Measurements from ENCODE around the gene SOCS6. TPM values are rescaled to one million over a fixed set of nuclear protein-coding genes. Genes with fewer than 3 reads are reported as not detected.
A peak's percentile ranks its signal among the peaks of the same experiment; 100 is the strongest.
"Not testable (repeated sequence)": the region's sequence is repeated elsewhere in the genome, so short reads cannot be mapped to it uniquely, and the experiment has no call there.

The SOCS6 gene, protein sequence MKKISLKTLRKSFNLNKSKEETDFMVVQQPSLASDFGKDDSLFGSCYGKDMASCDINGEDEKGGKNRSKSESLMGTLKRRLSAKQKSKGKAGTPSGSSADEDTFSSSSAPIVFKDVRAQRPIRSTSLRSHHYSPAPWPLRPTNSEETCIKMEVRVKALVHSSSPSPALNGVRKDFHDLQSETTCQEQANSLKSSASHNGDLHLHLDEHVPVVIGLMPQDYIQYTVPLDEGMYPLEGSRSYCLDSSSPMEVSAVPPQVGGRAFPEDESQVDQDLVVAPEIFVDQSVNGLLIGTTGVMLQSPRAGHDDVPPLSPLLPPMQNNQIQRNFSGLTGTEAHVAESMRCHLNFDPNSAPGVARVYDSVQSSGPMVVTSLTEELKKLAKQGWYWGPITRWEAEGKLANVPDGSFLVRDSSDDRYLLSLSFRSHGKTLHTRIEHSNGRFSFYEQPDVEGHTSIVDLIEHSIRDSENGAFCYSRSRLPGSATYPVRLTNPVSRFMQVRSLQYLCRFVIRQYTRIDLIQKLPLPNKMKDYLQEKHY
- 26.3 TPM for total RNA-seq

DNA sequence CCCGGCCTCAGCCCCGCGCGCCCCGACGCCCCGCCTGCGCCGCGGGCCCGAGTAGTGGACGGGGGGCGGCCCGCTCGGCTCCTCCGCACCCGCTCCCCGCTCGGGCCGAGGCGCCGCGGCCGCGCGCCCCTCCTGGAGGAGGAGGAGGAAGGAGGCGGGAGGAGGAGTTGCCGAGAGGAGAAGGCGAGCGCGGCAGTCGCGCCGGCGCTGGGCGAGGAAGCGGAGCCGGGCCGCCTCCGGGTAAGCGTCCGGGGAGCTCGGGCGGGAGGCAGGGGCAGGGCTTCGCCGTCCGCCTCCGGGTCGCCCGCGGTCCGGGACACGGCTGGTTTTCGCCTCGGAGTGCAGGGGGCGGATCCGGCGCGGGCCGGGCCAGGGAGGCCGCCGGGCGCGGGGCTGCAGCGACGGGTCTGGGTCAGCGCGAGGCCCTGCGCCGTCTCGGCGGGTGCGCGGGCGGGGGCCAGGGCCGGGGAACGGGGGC lies at the start of gene SOCS6:
Gene SOCS6, plus strand, starts transcription at position 195 of the 478 bp plus-strand sequence. CDS start 35,624 bp downstream, outside the sequence.
- ATAC-seq, result peak; percentile 56
- DNase-seq (ENCODE audit: low spot score), result peak; percentile 79
- intact Hi-C loops (cut with DNase I), result no loop called here

DNA sequence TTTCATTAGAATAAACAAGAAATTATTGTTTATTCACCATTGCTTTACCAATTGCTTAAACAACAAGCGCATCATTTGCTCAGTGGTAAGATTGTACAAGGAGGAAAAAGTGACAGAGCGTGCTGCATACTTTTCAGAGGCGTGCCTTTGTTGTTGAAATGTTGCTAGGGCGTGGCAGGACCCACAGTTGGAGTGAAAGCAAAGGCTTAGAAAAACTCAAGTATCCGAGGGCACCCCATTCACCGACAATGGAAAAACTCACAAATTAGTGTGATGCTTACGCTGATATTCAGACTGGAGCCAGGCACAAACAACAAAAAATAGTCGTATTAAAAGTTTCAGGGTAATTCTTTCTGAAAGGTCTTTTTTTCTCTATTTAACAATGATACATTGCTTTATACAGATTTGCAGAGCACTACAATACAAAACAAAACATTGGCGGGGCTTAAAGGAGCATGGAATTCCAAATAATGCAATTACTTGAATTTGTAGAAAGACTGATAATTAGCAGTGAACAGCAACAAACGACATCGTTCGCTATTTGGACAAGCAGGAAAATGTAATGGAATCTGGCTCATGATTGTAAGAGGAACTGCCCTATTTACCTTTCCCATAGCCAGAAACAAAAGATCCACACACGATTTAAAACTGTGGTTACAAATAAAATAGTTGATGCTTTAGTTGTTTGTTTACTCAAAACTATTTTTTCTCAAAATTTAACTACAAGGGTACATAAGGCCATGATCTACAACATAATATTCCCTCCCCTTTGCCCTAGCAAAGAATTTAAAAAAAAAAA lies 45.5 kb upstream of the SOCS6 start:
- no peak for DNase-seq (ENCODE audit: low spot score)
- intact Hi-C loops (cut with DNase I), result no loop called here
- ATAC-seq, result peak; percentile 98

DNA sequence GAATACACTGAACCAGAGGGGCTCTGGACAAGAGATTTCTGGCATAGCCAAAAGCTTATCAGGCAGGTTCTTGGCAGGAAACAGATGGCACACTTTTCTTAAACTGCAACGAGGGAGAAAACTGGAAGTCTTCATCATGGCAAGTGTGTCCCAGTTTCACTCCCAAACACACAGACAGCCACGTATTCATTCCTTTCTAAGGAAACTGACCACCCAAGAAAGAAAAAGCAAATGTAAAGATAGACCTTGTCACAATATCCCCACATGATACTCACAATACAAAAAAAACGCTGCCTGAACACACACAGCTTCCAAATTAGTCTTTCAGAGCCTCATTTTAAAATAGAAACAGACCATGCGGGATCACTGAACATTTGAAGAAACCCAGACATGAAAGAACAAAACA lies 42.8 kb upstream of the SOCS6 start:
- DNase-seq (ENCODE audit: low spot score) (no peak), ATAC-seq (no peak)
- intact Hi-C loops (cut with DNase I), result no loop called here

DNA sequence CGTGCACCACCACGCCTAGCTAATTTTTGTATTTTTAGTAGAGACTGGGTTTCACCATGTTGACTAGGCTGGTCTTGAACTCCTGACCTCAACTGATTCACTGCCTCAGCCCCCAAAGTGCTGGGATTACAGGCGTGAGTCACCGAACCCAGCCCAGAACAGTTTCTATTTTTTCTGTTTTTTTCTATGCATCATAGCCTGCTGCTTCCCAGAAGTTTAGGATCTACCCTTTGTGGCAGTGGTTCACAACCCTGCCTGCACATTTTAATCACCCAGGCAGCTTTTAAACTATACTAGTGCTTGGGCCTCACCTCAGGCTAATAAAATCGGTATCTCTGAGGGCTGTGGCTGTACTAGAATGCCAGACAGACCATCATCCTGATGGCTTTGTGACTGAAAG lies 39.7 kb upstream of the SOCS6 start:
- intact Hi-C loops (cut with DNase I), result no loop called here
- DNase-seq (ENCODE audit: low spot score) (no peak), ATAC-seq (no peak)

DNA sequence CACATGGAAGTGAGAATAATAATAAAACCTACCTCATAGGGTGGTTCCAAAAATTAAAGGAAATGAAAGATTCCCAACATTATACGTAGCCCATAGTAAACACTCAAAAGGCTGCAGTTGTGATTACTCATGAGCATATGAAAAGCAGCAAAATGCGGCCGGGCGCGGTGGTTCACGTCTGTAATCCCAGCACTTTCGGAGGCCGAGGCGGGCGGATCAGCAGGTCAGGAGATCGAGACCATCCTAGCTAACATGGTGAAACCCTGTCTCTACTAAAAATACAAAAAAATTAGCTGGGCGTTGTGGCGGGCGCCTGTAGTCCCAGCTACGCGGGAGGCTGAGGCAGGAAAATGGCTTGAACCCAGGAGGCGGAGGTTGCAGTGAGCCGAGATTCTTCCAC lies 39.0 kb upstream of the SOCS6 start:
- DNase-seq (ENCODE audit: low spot score); intact Hi-C loops (cut with DNase I); ATAC-seq: not testable (repeated sequence)

DNA sequence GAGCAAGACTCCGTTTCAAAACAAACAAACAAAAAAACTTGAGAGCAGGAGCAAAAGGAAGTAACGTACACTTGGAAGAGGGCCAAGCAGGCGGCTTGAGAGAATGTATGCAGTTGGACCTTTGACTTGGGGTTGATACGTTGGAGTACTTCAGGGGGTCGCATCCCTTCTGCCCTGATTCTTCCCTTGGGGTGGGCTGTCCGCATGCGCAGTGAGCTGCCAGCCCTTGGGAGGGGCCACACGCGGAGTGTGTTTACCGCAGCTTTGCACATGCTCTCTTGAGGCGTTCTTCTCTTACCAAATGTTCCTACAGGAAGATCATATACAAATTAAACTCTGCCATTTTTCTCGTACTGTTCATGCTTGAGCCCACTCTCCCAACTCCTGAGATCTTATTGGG lies 38.1 kb upstream of the SOCS6 start:
- ATAC-seq, result no peak
- intact Hi-C loops (cut with DNase I), result no loop called here
- no peak for DNase-seq (ENCODE audit: low spot score)

DNA sequence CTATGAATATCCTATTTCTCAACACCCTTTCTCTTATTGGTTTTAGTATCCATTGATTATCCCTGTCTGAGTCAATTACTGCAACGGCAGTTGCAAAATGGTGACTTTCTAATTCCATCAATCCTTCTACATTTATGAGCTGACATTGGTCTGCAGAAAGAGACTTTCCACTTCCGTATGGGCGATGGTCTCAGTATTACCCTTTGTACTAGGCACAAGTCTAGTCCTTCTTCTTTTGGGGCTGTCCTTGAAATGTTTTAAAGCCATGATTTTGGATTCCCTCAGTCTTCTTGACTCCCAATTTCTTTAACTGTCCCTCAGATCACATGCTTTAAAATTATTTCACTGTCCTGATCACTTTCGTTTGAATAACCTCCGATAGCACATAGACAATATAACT lies 32.7 kb upstream of the SOCS6 start:
- ATAC-seq (no peak), DNase-seq (ENCODE audit: low spot score) (no peak)
- intact Hi-C loops (cut with DNase I), result no loop called here

DNA sequence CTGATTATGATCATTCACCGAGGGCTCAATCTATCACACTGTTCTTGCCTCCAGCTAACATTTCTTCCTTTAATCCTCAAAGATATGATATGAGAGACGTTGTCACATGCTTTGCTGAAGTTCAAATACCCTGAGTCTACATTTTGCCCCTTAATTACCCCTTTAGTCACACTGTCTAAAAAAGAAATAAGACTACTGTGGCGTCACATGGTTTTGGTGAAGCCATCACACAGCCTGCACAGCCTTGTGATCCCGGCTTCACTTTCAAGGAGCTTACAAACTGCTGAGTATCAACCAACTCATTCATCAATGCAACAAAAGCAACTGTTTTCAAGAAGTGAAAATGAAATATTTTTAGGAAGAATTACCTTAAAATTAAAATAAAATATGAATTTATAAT lies 31.9 kb upstream of the SOCS6 start:
- no peak for DNase-seq (ENCODE audit: low spot score)
- intact Hi-C loops (cut with DNase I), result no loop called here
- peak; percentile 69 for ATAC-seq

DNA sequence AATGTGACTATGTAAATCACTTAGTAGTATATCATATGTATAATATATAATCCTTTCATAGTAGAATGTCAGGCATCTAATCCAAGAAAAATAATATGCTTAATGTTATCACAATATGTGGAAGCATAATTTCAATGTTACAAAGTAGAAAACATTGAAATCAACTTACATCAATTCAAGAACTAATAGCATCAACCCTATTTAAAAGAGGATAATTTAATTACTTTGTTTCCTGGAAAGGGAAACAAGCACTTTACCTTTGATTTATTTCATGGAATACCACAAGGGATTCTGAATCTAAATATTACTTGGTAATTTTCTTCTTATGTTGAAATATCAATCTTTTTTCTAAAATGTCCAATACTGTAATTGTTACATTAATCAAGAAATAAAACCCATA lies 30.6 kb upstream of the SOCS6 start:
- intact Hi-C loops (cut with DNase I), result no loop called here
- no peak for DNase-seq (ENCODE audit: low spot score)
- ATAC-seq, result no peak

DNA sequence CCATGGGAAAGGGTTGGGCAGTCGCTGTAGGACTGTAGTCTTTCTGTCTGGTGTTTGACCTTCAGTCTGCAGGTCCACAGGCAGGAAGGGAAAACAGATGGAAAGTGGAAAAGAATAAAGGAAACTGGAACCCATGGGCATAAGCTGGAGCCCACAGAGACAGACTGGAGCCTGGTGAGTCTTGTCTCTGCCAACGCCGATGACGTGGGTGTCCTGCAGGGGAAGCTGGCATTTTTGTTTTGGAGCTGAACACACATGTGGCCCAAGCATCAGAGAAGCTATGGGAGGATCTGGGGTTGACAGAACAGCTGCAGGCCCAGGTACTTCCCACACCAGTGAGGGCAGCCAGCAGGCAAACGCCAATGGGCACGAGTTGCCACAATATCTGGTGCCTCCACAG lies 28.2 kb upstream of the SOCS6 start:
- ATAC-seq (no peak), DNase-seq (ENCODE audit: low spot score) (no peak)
- intact Hi-C loops (cut with DNase I), result no loop called here

DNA sequence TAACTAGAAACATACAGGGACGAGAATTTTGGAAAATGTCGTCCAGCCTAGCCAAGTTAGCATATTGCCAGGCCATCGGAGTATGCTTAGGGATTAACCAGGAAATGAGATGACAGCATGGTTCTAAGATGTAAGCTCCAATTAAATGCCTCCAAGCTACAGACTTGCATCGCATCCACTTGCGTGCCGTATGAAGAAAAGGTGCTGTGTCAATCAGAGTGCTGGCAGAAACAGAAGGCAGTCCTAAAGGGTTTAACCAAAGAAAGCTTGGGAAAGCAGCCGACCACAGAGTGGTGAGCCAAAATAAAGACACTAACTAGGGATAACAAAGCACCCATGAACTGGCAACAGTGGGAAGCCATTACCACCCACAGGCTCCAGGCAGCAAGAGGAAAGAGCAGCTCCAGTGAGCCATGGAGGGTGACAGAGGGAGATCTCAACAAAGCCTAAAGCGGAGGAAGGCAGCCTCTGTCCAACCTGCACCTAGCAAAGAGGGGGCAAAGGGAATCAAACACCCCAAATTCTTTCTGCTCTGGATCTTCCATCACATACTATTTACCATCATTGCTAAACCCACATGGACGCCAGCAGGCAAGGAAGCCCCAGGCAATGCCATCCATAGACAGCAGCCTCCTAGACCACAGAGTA lies 27.6 kb upstream of the SOCS6 start:
- DNase-seq (ENCODE audit: low spot score), result no peak
- intact Hi-C loops (cut with DNase I), result no loop called here
- no peak for ATAC-seq

DNA sequence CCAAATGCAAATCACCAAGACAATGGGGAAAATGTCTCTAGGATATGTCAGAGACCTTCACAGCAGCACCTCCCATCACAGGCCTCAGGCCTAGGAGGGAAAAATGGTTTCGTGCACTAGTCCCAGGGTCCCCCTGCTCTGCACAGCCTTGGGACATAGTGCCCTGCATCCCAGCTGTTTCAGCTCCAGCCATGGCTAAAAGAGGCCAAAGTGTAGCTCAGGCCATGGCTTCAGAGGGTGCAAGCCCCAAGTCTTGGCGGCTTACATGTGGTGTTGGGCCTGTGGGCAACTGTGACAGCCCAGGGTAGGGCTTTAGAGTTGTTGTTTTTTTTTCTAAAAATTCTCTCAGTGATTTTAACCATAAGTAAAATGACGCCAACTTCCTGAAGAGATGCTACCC lies 25.5 kb upstream of the SOCS6 start:
- ATAC-seq (no peak), DNase-seq (ENCODE audit: low spot score) (no peak)
- intact Hi-C loops (cut with DNase I), result no loop called here

DNA sequence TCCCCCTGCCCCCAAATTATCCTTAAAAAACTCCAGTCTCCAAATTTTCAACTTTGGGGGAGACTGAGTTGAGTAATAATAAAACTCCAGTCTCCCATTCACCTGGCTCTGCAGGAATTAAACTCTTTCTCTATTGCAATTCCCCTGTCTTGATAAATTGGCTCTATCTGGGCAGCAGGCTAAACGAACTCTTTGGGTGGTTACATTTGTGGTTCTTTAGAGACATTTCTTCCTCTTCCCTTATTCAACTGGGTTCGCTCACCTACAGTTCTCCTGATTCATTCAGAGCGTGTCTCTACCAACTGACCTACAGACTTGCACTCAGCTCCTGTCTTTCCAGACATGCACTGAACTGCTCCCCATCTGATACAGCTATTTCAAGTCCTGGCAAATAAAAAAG lies 17.1 kb upstream of the SOCS6 start:
- DNase-seq (ENCODE audit: low spot score) (no peak), ATAC-seq (no peak)
- intact Hi-C loops (cut with DNase I), result no loop called here

DNA sequence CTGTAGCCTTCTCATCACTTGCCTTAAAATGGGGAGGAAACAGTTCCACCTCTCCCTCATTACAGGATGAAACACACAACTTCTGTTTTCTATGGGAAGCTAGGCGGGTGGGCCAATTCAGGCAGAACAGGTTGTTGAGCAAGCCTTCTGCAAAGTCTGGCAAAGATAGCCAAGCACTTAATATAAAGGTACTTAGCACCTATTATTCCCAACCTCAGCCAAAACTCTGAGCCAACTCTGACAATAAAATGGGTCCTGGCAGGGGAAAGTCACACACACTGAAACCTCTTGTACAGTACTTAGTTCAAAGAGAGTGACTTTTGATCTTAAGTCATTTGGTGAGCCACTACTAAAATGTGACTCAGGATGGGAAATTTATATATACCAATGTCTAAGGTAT lies 15.8 kb upstream of the SOCS6 start:
- DNase-seq (ENCODE audit: low spot score), result no peak
- intact Hi-C loops (cut with DNase I), result no loop called here
- ATAC-seq, result no peak

DNA sequence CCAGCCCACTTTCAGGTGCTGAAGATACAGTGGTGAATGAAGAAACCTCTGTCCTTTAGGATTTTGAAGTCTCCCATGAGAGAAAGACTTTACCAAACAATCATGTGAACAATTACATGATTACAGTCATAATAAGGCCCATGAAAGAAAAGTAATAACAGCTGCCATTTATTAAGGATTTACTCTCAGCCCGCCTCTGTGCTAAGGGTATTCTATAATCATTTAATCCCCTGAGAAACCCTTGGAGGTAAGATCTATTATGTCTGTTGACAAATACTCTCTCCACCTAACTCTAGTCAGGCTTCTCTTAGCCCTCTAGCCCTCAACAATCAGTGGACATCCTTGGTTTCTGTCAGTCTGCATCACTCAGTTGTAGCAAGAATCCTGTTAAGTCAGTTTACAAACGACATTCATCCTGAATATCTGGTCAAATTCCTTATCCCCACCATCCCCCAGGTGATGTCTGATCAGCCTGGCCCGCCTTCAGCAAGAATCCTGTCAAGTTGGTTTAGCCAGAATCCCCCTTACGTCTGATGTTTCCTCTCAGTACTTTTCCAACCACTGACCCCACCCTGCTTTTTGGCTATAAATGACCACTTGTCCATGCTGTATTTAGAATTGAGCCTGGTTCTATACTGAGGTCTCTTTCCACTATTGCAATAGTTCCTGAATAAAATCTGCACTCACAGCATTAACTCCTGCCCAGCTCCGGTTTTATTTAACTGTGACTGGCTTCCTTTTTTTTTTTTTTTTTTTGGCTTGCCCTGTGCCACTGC lies 12.2 kb upstream of the SOCS6 start:
- intact Hi-C loops (cut with DNase I), result no loop called here
- ATAC-seq (peak; percentile 49), DNase-seq (ENCODE audit: low spot score) (no peak)

DNA sequence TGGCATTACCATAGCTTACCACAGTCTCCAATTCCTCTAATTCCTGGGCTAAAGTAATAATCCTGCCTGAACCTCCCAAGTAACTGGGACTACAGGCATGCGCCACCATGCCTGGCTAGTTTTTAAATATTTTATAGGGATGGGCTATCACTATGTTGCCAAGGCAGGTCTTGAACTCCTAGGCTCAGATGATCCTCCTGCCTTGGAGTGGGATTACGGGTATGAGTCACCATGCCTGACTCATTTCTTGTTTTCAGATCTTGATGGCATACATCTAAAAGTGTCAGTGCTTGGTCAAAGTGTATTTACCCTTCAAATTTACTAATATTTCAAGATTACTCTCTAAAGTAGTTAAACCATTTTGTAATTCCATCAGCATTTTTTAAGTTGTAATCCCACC lies 9.4 kb upstream of the SOCS6 start:
- DNase-seq (ENCODE audit: low spot score) (no peak), ATAC-seq (no peak)
- intact Hi-C loops (cut with DNase I), result no loop called here

DNA sequence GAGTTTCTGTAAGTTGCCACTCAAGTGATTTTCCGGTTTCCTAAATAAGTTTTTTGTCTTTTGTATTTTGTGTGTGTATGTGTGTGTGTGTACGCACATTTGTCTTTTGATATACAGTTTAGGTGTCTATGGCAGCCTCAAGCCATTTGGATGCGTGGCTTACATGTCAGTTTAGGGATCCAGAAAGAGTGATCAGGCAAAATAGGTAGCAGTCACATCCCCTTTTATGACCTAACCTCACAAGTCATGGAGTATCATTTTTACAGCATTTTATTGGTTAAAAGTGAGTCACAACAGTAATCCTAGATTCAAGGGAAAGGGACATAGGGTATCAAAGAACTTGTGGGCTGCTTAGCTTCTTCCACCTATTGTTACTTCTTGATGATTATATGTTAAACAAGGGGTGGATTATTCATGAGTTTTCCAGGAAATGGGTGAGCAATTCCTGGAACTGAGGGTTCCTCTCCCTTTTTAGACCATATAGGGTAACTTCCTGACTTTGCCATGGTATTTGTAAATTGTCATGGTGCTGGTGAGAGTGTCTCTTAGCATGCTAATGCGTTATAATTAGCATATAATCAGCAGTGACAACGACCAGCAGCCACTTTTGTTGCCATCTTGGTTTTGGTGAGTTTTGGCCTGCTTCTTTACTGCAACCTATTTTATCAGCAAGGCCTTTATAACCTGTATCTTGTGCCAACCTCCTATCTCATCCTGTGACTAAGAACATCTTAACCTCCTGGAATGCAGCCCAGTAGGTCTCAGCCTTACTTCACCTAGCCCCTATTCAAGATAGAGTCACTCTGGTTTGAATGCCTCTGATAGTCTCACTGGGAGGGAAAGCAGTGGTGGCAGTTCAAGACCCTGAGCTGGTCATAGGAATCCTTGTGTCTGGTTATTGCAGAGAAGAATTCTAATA lies 8.6 kb upstream of the SOCS6 start:
- DNase-seq (ENCODE audit: low spot score), result no peak
- intact Hi-C loops (cut with DNase I), result no loop called here
- ATAC-seq, result no peak

Measured in sciatic nerve (tissue), 2 donors.